Right cardiac atrium (tissue), 5 donors: ENCODE data around the gene SNHG17. TPM values are rescaled to one million over a fixed set of nuclear protein-coding genes. Genes with fewer than 3 reads are reported as not detected.
"Not testable (repeated sequence)": the region's sequence is repeated elsewhere in the genome, so short reads cannot be mapped to it uniquely, and the experiment has no call there.

Experiments used
- ATAC-seq, 2 donors: fragments of 200-7000 bp; cut with Tn5 transposase; one replicate each; pipeline versions ENCODE4 v1.8.0 to v1.9.1; 2020; ENCODE audit warnings: moderate library complexity in 2 of 2, mild to moderate bottlenecking in 1 of 2
- DNase-seq, 3 donors: peaks; one replicate each; pipeline ENCODE4 v3.0.0-alpha.2; 2020
- H3K27ac ChIP-seq: one replicate; pipeline ENCODE4 v1.5.1; 2013; ENCODE audit warnings: mild to moderate bottlenecking, low read length, control low read depth, moderate library complexity
- H3K27me3 ChIP-seq: one replicate; pipeline ENCODE4 v1.6.1; 2013; ENCODE audit not compliant: control insufficient read depth, insufficient read depth
- H3K4me1 ChIP-seq: one replicate; pipeline ENCODE4 v1.6.1; 2013; ENCODE audit warnings: low read length; ENCODE audit not compliant: control insufficient read depth, insufficient read depth
- H3K4me3 ChIP-seq: one replicate; pipeline ENCODE4 v1.5.1; 2013; ENCODE audit warnings: low read length, control low read depth
- H3K9me3 ChIP-seq: one replicate; pipeline ENCODE4 v1.6.1; 2013; ENCODE audit warnings: low read length; ENCODE audit not compliant: control insufficient read depth
- WGBS: extraction: QIAGEN DNeasy Blood & Tissue Kit; methylation state at CpG from one replicate; pipeline ENCODE4 v1.1.7; 2013; 5-methylcytosine and 5-hydroxymethylcytosine counted together
- intact Hi-C, 4 donors: fragments of 100-400 bp; cut with DNase I; formaldehyde crosslinking; loops; one replicate each; pipeline versions ENCODE4 v1.11.0 to v1.14.0; 2022 to 2023
- polyA plus RNA-seq: library from polyadenylated mRNA; stranded (reverse); fragments of 200-250 nt; gene quantifications from one replicate; pipeline ENCODE4 v1.2.3, GENCODE V29; 2013
- total RNA-seq, 4 donors: library from RNA; stranded (reverse); fragmentation: NEBNext Ultra II Directional; extraction: Animal tissue kit (Norgen Biotek cat#: 25700); gene quantifications; one replicate each; pipeline ENCODE4 v1.2.1, GENCODE V29; 2021
- donor health status: healthy with polysubstance abuse.
- donor health status: DM: no; HTN: yes; CAD: no.
- donor health status: DM: no; HTN: no; CAD: no.
- donor health status: DM: no; HTN: yes; CAD: no; lungs with severe emphysema.
- donor health status: DM: yes; HTN: yes; CAD: no.

SNHG17 gene
- total and polyA plus RNA-seq, 5 donors: 8.1 to 36.8 (median 8.6) TPM

DNA sequence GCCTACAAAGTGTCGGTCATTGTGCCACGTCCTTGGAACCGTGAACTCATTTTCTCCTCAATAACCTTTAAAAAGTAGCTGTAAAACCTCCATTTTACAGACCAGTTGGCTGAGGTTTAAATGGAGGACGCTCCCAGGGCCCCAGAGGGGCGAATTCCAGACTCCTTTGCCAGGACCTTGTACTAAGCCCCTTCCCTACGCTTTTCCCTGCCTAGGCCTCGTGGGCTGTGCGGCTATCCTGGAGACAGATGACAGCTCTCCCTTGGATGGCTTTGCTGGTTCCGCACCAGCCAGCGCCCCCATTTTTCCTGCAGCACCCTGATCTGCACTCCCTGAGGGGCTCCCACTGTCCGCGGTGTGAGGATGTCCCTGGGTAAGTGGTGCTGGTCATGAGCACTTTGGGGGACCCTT, 12.1 kb upstream of the SNHG17 start:
- 46% methylated on average over 12 of the region's 12 CpGs for WGBS

DNA sequence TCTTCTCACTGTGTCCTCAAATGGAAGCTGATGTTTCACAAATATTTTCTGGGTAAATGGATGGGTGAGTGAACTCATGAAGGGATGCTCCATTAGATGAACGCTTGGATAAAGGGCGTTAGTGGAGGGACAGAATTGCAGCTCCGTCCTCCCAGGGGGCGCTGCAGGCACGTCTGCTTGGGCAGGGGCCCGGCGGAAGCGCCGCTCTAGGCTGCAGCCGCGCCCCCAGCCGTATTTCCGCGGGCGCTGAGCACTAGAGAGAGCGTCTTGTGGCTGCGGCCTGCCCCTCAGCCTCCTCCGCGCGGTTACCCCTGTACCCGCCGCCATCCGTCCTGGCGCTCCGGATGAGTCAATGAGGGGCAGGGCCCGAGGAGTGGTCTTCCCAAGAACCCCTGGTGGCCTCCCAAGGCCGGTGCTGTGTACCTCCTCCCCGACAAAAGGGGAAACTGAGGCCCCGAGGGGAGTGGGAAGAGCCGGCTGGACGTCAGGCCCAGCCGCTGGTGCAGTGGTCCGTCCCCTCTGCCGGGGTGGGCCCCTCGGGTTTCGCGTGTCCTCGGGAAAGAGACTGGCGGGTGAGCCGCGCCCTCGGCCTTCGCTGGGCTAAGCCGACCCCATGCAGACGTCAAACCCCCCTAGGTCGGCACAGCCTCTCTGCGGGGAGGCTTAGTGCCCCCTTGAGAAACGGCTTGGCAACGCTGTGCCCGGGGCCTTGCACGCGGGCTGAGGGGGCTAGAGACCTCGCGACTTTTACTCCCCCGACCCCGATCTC, 11.5 kb upstream of the SNHG17 start:
- H3K27me3 ChIP-seq: no peaks in the 10 kb centered on the region
- WGBS: 1% methylated on average over 56 of the region's 56 CpGs
- H3K4me3 ChIP-seq: peak overlapping the region; percentile 76
- DNase-seq: peak; percentile 94 to 98 (median 97)
- intact Hi-C loops: no loop called here
- peak; percentile 93 for ATAC-seq
- H3K4me1 ChIP-seq: peaks cover 3% of the 10 kb centered on the region
- H3K9me3 ChIP-seq: no peaks in the 10 kb centered on the region
- peak overlapping the region; percentile 50 for H3K27ac ChIP-seq

More for the DNA sequence above, 12.1 kb upstream of the SNHG17 start:
- H3K9me3 ChIP-seq: no peaks in the 10 kb centered on the region
- H3K27me3 ChIP-seq: no peaks in the 10 kb centered on the region
- intact Hi-C loops: no loop called here
- H3K4me1 ChIP-seq: peaks cover 3% of the 10 kb centered on the region
- ATAC-seq (peak in 1 of 2 donors; percentile 6), DNase-seq (no peak)
- peak overlapping the region; percentile 76 for H3K4me3 ChIP-seq
- H3K27ac ChIP-seq: no peak overlapping the region

DNA sequence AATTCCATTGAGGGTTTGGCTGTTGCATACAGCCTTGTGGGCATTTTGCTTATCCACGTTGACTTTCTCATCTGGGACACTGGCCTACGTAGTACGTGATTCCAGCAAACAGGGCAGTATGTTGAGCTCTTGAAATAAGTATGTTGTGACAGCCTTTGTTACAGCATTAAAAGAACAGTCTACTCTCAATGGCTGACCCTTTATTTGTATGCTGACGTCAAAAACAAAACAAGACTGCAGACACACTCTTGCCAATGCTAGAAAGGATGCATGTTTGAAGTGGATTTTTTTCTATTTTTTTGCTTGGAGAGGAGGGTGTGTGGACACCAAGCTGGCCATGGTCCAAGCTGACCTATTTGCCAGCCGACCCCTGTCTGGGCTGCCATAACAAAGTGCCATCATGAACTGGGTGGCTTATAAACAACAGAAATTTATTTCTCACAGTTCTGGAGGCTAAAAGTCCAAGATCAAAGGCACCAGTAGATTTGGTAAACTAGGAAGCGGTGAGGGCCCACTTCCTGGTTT, 10.8 kb upstream of the SNHG17 start:
- Histone ChIP-seq H3K27me3 (no peaks in the 10 kb centered on the region), H3K27ac (no peak overlapping the region), H3K4me1 (peaks cover 3% of the 10 kb centered on the region), H3K4me3 (peak overlapping the region; percentile 76), H3K9me3 (no peaks in the 10 kb centered on the region)
- DNase-seq (no peak), ATAC-seq (no peak)
- WGBS: 70% methylated on average over 6 of the region's 6 CpGs
- intact Hi-C loops: no loop called here

DNA sequence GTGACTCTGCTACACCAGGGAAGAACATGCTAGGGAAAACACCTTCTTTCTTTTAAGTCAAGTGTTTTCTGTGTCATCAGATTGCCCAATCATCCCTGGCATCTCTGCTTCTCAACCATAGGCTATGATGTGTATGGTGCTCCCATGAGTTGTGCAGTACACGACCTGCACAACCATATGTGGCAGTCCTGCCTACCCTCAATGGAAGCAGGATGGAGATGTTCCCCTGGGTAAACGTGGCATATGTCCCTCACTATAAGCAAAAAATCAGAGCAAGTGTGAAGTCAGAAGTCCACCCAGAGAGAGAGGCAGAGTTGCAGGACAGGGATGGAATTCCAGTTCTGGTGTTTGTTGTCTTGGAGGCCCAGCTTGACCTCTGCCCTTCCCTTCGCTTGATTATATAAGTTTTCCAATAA, 10.3 kb upstream of the SNHG17 start:
- 80% methylated on average over 3 of the region's 3 CpGs for WGBS
- peaks cover 3% of the 10 kb centered on the region for H3K4me1 ChIP-seq
- no peaks in the 10 kb centered on the region for H3K27me3 ChIP-seq
- no peak overlapping the region for H3K27ac ChIP-seq
- no peak overlapping the region for H3K4me3 ChIP-seq
- ATAC-seq: no peak
- H3K9me3 ChIP-seq: no peaks in the 10 kb centered on the region
- intact Hi-C loops: no loop called here
- DNase-seq: no peak

DNA sequence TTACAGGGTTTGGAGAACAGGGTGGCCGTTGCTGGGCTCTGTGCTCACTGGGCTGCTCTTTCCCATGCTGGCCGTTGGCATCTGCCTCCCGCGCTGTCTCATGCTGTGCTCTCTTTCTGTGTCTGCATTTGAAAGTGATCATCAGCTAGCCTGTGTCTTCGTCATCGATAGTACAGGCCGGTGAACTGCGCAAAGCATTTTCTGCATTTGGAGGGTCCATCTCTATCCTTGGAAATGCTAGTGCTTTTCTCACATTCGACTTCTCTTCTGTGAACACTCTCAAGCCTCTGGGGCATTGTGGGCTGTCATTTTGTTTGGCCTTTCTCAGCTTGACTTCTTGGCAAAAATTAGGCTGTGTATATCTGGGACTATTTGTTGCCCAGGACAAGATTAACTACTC, 6.8 kb upstream of the SNHG17 start:
- H3K9me3 ChIP-seq: no peaks in the 10 kb centered on the region
- H3K4me1 ChIP-seq: no peaks in the 10 kb centered on the region
- intact Hi-C loops: no loop called here
- ATAC-seq (no peak), DNase-seq (no peak)
- H3K27me3 ChIP-seq: no peaks in the 10 kb centered on the region
- 46% methylated on average over 9 of the region's 9 CpGs for WGBS
- H3K27ac ChIP-seq: no peak overlapping the region
- H3K4me3 ChIP-seq: no peak overlapping the region

DNA sequence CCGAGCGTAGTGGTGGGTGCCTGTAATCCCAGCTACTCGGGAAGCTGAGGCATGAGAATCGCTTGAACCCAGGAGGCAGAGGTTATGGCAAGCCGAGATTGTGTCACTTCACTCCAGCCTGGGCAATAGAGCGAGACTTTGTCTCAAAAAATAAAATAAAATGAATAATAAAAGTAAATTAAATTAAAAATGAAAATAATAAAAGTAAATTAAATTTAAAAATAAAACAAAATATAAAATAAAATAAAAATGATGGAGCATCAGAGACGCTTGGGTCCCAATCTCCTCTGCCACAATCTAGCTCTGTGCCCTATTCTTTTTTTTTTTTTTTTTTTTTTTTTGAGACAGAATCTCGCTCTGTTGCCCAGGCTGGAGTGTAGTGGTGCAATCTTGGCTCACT, 6.0 kb upstream of the SNHG17 start:
- ATAC-seq, intact Hi-C loops, H3K27me3 ChIP-seq, H3K27ac ChIP-seq, H3K4me1 ChIP-seq, H3K9me3 ChIP-seq, H3K4me3 ChIP-seq, DNase-seq: not testable (repeated sequence)
- WGBS: 93% methylated on average over 8 of the region's 8 CpGs

DNA sequence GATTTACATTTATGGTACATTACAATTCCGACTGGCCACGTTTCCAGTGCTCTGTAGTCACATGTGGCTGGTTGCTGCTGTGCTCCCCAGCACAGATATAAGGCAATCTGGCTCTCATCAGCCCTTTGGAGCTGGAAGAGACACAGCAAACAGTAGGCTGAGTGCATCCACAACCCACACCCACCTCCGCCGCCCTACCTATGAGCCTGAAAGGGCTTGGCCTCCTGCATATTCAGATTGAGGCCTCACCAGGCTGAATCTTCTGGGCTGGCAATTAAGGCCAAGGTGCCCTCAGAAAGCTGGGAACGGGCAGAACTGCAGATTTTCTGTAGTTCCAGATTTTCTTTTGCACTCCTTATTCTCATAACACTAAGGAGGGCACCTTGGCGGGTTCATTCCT, 2.7 kb upstream of the SNHG17 start:
- intact Hi-C loops: no loop called here
- no peak for DNase-seq
- Histone ChIP-seq H3K27ac (no peak overlapping the region), H3K27me3 (no peaks in the 10 kb centered on the region), H3K4me3 (no peak overlapping the region), H3K9me3 (no peaks in the 10 kb centered on the region), H3K4me1 (peaks cover 5% of the 10 kb centered on the region)
- WGBS: 86% methylated on average over 6 of the region's 6 CpGs
- no peak for ATAC-seq

DNA sequence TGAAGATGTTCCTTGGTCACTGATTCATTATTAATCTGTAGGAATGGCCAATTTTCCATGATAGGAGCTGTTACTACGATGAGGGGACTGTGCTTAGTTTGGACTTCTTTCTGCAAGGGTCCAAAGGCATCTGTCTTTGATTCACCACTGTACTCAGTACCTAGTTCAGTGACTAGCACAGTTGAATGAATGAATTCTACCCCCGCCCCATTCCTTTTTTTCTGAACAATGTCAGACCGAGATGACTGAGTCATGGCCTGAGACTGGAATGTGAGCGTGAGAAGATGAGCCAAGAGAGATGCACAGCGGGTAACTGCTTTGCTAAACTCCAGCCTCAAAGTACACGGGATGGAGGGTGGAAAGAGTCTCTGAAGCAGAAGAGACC, 419 bp upstream of the SNHG17 start:
- no peaks in the 10 kb centered on the region for H3K9me3 ChIP-seq
- ATAC-seq (no peak), DNase-seq (no peak)
- H3K27ac ChIP-seq: no peak overlapping the region
- H3K4me3 ChIP-seq: no peak overlapping the region
- no peaks in the 10 kb centered on the region for H3K27me3 ChIP-seq
- 61% methylated on average over 6 of the region's 6 CpGs for WGBS
- H3K4me1 ChIP-seq: peaks cover 10% of the 10 kb centered on the region
- intact Hi-C loops: no loop called here

DNA sequence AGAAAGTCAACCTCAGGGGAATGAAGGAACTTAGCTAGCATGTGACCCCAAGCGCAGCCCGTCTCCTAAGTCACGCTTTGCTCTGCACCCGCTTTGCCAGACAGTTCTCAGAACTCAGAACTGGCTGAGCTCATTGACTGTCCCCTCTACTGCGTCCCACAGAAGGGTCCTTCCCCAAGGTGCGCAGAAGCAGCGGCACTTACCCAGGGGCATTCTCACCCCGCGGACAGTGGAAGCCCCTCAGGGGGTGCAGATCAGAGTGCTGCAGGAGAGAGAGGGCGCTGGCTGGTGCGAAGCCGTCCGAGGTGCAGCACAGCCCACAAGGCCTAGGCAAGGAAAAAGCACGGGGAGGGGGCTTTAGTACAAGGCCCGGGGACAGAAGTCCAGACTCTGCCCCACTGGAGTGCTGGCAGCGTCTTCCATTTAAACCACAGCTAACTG, 807 bp downstream of the SNHG17 start:
- WGBS: 9% methylated on average over 16 of the region's 16 CpGs
- ATAC-seq (peak; percentile 33 to 41), DNase-seq (peak in 1 of 3 donors; percentile 49)
- Histone ChIP-seq H3K9me3 (no peaks in the 10 kb centered on the region), H3K4me1 (peaks cover 10% of the 10 kb centered on the region), H3K27ac (peak overlapping the region; percentile 75), H3K4me3 (peak overlapping the region; percentile 86), H3K27me3 (no peaks in the 10 kb centered on the region)
- intact Hi-C loops: no loop called here

DNA sequence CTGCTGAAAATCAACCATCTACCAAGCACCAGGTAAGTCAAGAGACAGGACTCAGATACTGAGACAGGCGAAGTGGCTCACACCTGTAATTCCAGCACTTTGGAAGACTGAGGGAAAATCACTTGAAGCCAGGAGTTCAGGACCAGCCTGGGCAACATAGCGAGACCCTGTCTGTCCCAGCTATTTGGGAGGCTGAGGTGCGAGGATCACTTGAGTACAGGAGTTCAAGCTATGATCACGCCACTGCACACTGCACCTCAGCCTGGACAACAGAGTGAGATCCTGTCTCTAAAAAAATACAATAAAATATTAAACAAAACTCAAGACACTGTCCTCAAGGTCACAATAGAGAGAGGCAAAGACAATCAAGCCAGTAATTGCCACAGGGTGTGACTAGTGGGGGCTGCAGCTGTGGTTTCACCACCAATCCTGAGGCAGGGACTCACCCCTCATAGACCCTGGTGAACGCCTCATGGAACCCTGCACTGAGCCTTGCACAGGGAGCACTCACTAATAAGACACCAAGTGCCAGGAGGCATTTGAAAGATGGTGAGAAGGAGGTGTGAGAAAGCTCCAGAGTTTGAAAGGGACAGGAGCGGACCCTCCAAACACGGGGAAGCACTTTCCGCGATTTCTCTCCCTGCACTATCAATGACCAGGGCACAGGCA, 1.7 kb downstream of the SNHG17 start:
- H3K9me3 ChIP-seq: no peaks in the 10 kb centered on the region
- 92% methylated on average over 9 of the region's 9 CpGs for WGBS
- DNase-seq (no peak), ATAC-seq (no peak)
- no peak overlapping the region for H3K4me3 ChIP-seq
- no peak overlapping the region for H3K27ac ChIP-seq
- no peaks in the 10 kb centered on the region for H3K27me3 ChIP-seq
- peaks cover 10% of the 10 kb centered on the region for H3K4me1 ChIP-seq
- intact Hi-C loops: no loop called here

DNA sequence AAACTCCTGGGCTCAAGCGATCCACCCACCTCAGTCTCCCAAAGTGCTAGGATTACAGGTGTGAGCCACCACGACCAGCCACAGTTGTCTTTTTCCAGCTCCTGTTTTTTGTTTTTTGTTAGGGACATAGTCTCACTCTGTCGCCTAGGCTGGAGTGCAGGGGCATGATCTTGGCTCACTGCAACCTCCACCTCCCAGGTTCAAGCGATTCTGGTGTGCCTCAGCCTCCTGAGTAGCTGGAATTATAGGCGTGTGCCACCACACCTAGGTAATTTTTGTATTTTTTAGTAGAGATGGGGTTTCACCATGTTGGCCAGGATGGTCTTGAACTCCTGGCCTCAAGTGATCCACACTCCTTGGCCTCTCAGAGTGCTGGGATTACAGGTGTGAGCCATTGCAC, 2.3 kb downstream of the SNHG17 start:
- WGBS: 93% methylated on average over 5 of the region's 5 CpGs
- H3K27ac ChIP-seq, H3K4me3 ChIP-seq, DNase-seq, H3K9me3 ChIP-seq, H3K4me1 ChIP-seq, intact Hi-C loops, ATAC-seq, H3K27me3 ChIP-seq: not testable (repeated sequence)
